Stimulated activated CD8-positive, alpha-beta memory T cell treated with anti-CD3 and anti-CD28 coated beads, Interleukin-4, amount 100 ng/mL, for 24 hours (primary cell): Measurements from ENCODE around the gene CDH4.

Experiments used
- DNase-seq: peaks from one replicate; pipeline ENCODE4 v3.0.0-alpha.2; 2020; ENCODE audit warnings: low read depth

Gene CDH4

GRCh38 chr20:61582196-61582923 is 330.3 kb downstream of the CDH4 start:
- no peak for DNase-seq

GRCh38 chr20:61583356-61583755 is 331.3 kb downstream of the CDH4 start:
- DNase-seq, result no peak

- DNase-seq, result no peak
Observed at GRCh38 chr20:61584851-61585250, 332.8 kb downstream of the CDH4 start.

- DNase-seq, result no peak
Observed at GRCh38 chr20:61585764-61586163, 333.7 kb downstream of the CDH4 start.

GRCh38 chr20:61587036-61587435 is 335.0 kb downstream of the CDH4 start:
- no peak for DNase-seq

- no peak for DNase-seq
Observed at GRCh38 chr20:61587681-61588289, 335.7 kb downstream of the CDH4 start.

- no peak for DNase-seq
Observed at GRCh38 chr20:61588411-61589385, 336.6 kb downstream of the CDH4 start.

- no peak for DNase-seq
Observed at GRCh38 chr20:61590236-61590635, 338.2 kb downstream of the CDH4 start.

GRCh38 chr20:61593516-61593915 is 341.5 kb downstream of the CDH4 start:
- DNase-seq, result no peak

GRCh38 chr20:61594198-61594597 is 342.1 kb downstream of the CDH4 start:
- DNase-seq, result no peak

- no peak for DNase-seq
Observed at GRCh38 chr20:61595216-61595615, 343.2 kb downstream of the CDH4 start.

- DNase-seq, result no peak
Observed at GRCh38 chr20:61596687-61597330, 344.7 kb downstream of the CDH4 start.

- DNase-seq, result no peak
Observed at GRCh38 chr20:61597996-61598395, 345.9 kb downstream of the CDH4 start.

- DNase-seq, result no peak
Observed at GRCh38 chr20:61598586-61598985, 346.5 kb downstream of the CDH4 start.

- no peak for DNase-seq
Observed at GRCh38 chr20:61599061-61599531, 347.0 kb downstream of the CDH4 start.

GRCh38 chr20:61599541-61599992 is 347.5 kb downstream of the CDH4 start:
- no peak for DNase-seq

- DNase-seq, result no peak
Observed at GRCh38 chr20:61600016-61600415, 348.0 kb downstream of the CDH4 start.

GRCh38 chr20:61601361-61601760 is 349.3 kb downstream of the CDH4 start:
- DNase-seq, result no peak

GRCh38 chr20:61601853-61602252 is 349.8 kb downstream of the CDH4 start:
- no peak for DNase-seq

GRCh38 chr20:61603715-61604114 is 351.7 kb downstream of the CDH4 start:
- no peak for DNase-seq

- DNase-seq, result no peak
Observed at GRCh38 chr20:61604549-61604948, 352.5 kb downstream of the CDH4 start.

GRCh38 chr20:61605283-61605682 is 353.2 kb downstream of the CDH4 start:
- no peak for DNase-seq
